HG03196 (cell line): ENCODE data around the gene CD69.
"Not testable (repeated sequence)": the region's sequence is repeated elsewhere in the genome, so short reads cannot be mapped to it uniquely, and the experiment has no call there.

Source experiments
- ATAC-seq: cut with Tn5 transposase; IDR thresholded peaks from one replicate; pipeline ENCODE4 v1.9.1; 2021; ENCODE audit not compliant: unreplicated experiment

Gene CD69

GRCh38 chr12:9724023-9724422, 36.7 kb downstream of the CD69 start:
- no peak for ATAC-seq

DNA sequence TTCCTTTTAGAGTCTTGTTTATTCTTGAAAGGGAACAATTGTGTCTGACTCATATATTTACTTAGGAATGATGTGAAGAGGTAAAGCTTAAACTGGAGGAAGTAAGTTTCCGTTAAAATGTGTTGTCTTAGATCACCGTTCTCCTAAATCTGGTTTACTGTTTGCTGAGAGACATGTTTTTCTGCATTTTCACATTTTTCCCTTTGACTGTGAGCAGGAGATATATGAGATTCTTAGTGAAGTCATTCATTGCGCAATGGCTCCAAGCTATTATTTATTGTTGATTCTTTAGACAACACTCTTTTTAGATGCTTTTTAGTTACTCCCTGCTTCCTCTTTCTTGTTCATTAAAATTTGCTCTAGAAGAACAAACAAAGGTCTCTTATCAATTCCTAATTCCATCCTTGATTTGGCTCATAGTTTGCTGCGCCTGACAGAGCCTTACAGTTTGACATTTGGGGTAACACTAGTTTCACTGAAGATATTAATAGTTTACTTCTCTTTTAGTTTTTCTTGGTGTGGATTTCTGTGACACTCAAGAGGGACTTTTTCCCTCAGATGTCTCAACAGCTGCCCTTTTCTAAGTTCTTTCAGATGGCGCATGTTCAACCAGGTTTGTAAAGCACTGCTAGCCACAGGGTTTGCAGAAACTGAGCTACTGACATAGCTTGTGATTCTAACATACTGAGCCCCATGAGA, 39.2 kb downstream of the CD69 start:
- peak; percentile 69 for ATAC-seq

DNA sequence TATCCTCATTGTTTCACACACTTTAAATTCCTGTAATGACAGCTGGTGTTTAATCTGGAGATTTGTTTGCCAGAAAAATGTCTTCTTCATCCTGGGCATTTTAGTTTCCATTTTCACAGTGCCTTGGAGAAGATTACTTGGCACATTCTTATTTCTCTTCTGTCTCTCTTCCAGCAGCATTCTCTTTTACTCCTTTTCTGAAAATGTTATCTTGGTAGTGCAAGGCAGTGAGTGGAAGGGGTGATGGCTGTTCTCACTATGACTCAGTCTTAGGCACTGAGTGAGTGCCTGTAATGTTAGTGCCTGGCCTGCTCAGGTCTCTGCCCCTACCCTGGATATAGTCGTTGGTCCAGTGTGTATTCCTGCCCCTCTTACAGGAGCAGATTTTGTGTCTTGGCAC, 40.9 kb downstream of the CD69 start:
- ATAC-seq: no peak

DNA sequence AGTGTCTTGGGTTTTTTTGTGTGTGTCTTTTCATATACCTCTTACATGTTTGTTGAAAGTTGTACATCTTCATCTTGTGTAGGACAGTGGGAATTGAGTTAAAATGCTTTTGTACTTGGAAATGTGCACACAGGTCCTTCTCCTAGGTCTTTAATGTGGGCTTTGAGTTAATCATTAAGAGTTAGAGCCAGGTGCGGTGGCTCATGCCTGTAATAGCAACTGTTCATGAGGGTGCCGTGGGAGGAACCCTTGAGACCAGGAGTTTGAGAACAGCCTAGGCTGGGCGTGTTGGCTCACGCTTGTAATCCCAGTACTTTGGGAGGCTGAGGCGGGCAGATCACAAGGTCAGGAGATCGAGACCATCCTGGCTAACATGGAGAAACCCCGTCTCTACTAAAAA, 41.7 kb downstream of the CD69 start:
- no peak for ATAC-seq

DNA sequence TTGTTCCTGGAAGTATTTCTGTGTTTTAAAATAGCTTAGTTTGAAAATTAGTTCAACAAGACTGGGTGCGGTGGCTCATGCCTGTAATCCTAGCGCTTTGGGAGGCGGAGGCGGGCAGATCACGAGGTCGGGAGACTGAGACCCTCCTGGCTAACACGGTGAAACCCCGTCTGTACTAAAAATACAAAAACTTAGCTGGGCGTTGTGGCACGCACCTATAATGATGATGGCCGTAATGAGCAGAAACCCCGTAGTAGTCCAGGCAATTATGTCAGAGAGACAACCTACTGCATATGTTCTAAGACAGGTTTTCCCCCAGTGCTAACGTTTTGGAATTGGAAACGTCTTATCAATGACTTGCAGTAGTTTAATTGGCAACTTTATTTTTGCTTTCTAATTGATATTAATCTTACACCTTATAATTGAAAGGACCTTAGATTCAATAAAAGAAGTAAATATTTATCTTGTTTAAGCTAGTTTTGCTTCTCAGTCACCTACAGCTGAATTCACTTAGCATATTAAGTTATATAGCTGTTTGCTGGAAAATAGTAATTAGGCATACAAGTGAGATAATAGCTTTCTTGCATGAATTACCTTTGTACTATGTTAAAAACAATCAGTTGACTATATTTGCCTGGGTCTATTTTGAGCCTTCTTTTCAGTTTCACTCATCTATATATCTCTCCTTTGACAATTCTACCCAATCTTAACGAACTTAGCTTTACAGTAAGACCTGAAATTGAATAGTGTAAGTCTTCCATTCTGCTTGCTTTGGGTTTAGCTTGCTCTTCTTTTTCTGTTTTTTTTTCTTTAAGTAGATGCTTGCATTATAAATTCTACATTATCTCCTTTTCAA, 43.4 kb downstream of the CD69 start:
- no peak for ATAC-seq

GRCh38 chr12:9713032-9713558, 47.6 kb downstream of the CD69 start:
- peak; percentile 76 for ATAC-seq

GRCh38 chr12:9711664-9712063, 49.0 kb downstream of the CD69 start:
- no peak for ATAC-seq

DNA sequence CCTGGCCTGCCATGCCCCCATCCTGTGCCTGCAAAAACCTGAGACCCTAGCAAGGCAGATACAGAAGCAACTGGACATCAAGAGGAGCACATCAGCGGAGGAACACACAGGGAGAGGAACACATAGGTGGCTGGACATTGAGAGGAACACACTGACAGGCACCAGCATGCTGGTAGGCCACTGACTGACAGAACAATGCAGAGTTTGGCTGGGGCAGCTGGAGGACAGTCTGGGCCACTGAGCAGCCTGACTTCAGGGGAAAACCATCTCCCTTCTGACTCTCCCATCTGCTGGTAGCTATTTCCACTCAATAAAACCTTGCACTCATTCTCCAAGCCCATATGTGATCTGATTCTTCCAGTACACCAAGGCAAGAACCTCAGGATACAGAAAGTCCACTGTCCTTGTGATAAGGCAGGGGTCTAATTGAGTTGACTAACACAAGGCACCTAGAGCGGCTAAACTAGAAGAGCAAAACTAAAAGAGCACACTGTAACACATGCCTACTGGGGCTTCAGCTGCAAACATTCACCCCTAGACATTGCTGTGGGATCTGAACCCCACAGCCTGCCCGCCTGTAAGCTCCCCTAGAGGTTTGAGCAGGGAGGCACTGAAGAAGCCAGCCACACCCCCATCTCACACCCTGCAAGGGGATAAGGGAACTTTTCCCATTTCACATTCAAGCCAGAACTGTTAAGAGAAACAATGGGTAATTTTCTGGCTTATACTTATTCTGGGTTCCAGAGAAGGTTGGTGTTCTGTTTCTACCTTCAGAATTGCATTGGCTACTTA, 49.9 kb downstream of the CD69 start:
- ATAC-seq: no peak

GRCh38 chr12:9708853-9709252, 51.8 kb downstream of the CD69 start:
- no peak for ATAC-seq

DNA sequence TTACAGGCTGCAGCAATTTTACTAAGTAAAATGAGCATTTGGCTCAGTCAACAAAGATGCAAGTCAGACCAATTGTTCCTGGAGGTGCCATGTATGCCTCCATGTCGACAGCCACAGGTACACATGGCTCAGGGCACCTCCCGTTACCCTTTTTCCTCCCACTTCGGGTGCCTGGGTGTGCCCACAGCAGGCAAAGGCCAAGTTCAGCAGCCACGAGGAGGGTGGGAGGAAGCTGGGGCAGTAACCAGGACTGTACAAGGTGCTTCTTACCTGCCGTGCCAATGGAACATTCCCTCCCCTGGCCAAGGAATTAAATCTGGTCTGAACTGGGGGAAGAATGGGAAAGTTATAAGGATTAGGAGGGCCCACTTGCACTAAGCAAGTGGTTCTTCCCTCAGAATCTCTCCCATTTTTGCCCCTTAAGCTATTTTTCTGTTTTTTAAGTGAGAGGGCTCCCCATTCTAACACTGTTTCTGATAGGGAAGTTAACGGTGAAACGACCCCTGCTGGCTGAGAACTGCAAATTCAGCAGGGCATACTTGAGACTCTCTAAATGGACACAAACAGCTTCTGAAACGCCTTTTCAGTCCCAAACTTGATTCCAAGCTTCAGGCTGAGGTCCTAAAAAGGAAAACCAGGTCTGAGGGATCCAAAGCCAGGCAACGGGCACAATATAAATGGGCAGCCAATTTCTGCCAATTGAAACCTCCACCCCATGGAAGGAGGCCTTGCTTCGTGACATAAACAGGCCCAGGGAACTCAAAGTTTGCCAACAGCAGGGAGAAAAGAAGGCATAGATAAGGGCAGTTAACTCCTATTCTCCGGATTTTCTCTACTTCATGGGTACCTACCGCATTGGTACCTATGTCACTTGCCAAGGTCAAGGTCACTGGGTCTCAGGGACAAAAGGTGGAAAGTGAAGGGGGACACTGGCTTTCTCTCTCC, 52.6 kb downstream of the CD69 start:
- ATAC-seq: no peak

DNA sequence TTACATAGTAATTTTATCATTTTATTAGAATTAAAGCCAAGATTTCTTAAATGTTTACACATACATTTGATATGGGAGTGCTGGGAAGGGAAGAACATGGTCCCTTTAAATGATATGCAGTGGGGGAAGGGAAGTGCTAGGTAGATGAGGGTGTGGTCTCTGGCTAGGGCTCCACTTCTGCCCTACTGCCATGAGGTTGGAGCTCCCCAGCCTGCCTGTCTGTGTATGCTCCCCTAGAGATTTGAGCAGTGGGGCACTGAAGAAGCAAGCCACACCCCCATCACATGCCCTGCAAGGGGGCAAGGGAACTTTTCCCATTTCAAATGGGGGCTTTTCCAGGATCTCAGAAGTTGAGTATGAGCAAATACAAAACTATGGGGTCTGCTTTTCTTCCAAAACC, 53.3 kb downstream of the CD69 start:
- no peak for ATAC-seq

GRCh38 chr12:9706086-9706685, 54.5 kb downstream of the CD69 start:
- no peak for ATAC-seq

DNA sequence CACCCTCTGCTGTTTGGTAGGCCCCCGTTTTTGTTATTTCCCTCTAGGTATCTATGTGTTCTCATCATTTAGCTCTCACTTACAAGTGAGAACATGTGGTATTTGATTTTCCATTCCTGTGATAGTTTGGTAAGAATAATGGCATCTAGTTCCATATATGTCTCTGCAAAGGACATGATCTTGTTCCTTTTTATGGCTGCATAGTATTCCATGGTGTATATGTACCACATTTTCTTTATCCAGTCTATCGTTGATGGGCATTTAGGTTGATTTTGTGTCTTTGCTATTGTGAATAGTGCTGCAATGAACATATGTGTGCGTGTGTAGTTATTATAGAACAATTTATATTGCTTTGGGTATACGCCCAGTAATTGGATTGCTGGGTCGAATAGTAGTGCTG, 56.1 kb downstream of the CD69 start:
- not testable (repeated sequence) for ATAC-seq
